Mucosa of descending colon (tissue), 3 donors: Measurements from ENCODE around the gene SIMC1. TPM values are rescaled to one million over a fixed set of nuclear protein-coding genes. Genes with fewer than 3 reads are reported as not detected.

Experiments
- ATAC-seq: fragments of 200-7000 bp; cut with Tn5 transposase; one replicate; pipeline ENCODE4 v1.9.1; 2020; ENCODE audit warnings: mild to moderate bottlenecking, moderate library complexity
- DNase-seq, 3 donors: peaks; one replicate each; pipeline ENCODE4 v3.0.0-alpha.2; 2020
- H3K36me3 ChIP-seq: fragments of 200-600 bp; one replicate; pipeline ENCODE4 v1.8.0; 2021; ENCODE audit warnings: low read depth, mild to moderate bottlenecking
- H3K4me1 ChIP-seq: fragments of 200-600 bp; one replicate; pipeline ENCODE4 v1.8.0; 2021; ENCODE audit warnings: low read depth, mild to moderate bottlenecking
- H3K4me3 ChIP-seq: fragments of 200-600 bp; one replicate; pipeline ENCODE4 v1.8.0; 2021; ENCODE audit warnings: mild to moderate bottlenecking
- H3K9me3 ChIP-seq: fragments of 200-600 bp; one replicate; pipeline ENCODE4 v1.8.0; 2021; ENCODE audit warnings: mild to moderate bottlenecking
- intact Hi-C, 2 donors: fragments of 100-400 bp; cut with DNase I in 1 of 2; cut with micrococcal nuclease in 1 of 2; formaldehyde crosslinking; loops; one replicate each; pipeline versions ENCODE4 v1.11.0 to v1.11.1; 2022; cut with DNase I, micrococcal nuclease
- total RNA-seq, 3 donors: library from RNA; stranded (reverse); fragmentation: NEBNext Ultra II Directional in 2 of 3; extraction: Animal tissue kit (Norgen Biotek cat#: 25700) in 2 of 3; gene quantifications; one replicate each; pipeline versions ENCODE4 v1.2.1 to v1.2.4, GENCODE V29; 2021 to 2023
- TF ChIP-seq, protein P1 (sequence below): fragments of 200-600 bp; IDR thresholded peaks from one replicate; pipeline ENCODE4 v1.8.0; 2022; ENCODE audit warnings: antibody characterized with exemption, mild to moderate bottlenecking
- donor health status: DM: no; HTN: no; CAD: no; lungs with moderate emphysema.
- donor health status: DM: no; HTN: no; CAD: no.
- donor health status: DM: no; HTN: yes; CAD: no.

SIMC1 gene
- total RNA-seq, 3 donors from 2014 or later: 22.5 to 26.7 (median 26.0) TPM

DNA sequence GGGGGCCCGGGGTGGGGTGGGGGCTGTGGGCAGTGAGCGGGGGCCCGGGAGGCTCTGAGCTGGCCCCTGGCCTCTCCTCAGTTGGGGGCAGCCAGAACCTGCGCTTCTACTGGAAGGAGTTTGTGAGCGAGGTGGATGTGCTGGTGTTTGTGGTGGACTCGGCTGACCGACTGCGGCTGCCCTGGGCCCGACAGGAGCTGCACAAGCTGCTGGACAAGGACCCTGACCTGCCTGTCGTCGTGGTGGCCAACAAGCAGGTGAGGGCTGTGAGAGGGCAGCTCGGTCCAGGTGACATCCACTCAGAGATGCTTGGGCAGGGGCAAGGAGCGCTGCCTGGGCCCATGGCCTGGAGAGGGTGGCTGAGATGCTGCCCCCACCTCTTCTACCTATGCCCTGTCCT is 130.5 kb downstream of the SIMC1 start:
- no peaks in the 10 kb centered on the region for H3K9me3 ChIP-seq
- no peaks in the 10 kb centered on the region for H3K36me3 ChIP-seq

DNA sequence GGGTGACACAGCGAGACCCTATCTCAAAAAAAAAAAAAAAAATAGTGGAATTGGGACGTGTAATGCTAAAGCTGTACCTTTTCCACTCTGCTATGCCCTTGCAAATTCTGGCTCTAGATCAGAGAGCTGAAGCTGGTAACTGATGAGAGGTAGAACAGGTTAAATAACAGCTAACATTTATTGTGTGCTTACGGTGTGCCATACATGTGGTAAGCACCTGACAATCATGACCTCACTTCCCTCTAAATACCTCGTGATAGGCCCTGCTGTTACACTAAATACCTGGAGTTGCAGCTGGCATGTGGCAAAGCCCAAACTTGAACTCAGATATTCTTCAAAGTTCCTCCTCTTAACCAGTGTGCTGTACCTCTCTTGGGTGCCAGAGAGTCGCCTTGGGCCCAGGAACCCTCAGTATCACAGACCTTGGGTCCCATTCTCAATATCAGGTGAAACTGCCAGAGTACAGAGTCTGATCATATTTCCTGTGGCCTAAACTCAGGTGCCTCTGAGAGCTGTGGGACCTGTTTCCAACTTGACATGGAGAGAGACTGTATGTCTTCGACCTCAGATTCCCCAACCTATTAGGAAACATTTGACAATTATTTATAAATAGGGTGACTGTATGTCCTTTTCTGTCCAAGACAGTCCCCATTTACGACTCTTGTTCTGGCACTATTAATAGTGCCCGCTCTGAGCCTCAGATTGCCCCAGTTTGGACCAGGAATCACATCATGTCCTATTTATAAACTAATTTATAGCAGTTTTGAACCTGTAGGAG is 131.9 kb downstream of the SIMC1 start:
- intact Hi-C loops: no loop called here
- no peaks in the 10 kb centered on the region for H3K4me1 ChIP-seq
- H3K4me3 ChIP-seq: no peak overlapping the region
- TF ChIP-seq, protein P1, sequence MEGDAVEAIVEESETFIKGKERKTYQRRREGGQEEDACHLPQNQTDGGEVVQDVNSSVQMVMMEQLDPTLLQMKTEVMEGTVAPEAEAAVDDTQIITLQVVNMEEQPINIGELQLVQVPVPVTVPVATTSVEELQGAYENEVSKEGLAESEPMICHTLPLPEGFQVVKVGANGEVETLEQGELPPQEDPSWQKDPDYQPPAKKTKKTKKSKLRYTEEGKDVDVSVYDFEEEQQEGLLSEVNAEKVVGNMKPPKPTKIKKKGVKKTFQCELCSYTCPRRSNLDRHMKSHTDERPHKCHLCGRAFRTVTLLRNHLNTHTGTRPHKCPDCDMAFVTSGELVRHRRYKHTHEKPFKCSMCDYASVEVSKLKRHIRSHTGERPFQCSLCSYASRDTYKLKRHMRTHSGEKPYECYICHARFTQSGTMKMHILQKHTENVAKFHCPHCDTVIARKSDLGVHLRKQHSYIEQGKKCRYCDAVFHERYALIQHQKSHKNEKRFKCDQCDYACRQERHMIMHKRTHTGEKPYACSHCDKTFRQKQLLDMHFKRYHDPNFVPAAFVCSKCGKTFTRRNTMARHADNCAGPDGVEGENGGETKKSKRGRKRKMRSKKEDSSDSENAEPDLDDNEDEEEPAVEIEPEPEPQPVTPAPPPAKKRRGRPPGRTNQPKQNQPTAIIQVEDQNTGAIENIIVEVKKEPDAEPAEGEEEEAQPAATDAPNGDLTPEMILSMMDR: no peak
- no peak for ATAC-seq
- no peaks in the 10 kb centered on the region for H3K9me3 ChIP-seq
- H3K36me3 ChIP-seq: no peaks in the 10 kb centered on the region
- DNase-seq: no peak

More for the DNA sequence above, 130.5 kb downstream of the SIMC1 start:
- Histone ChIP-seq H3K4me3 (no peak overlapping the region), H3K4me1 (peaks cover 4% of the 10 kb centered on the region)
- intact Hi-C loops: no loop called here
- ATAC-seq (no peak), DNase-seq (no peak)
- TF ChIP-seq, protein P1: no peak

DNA sequence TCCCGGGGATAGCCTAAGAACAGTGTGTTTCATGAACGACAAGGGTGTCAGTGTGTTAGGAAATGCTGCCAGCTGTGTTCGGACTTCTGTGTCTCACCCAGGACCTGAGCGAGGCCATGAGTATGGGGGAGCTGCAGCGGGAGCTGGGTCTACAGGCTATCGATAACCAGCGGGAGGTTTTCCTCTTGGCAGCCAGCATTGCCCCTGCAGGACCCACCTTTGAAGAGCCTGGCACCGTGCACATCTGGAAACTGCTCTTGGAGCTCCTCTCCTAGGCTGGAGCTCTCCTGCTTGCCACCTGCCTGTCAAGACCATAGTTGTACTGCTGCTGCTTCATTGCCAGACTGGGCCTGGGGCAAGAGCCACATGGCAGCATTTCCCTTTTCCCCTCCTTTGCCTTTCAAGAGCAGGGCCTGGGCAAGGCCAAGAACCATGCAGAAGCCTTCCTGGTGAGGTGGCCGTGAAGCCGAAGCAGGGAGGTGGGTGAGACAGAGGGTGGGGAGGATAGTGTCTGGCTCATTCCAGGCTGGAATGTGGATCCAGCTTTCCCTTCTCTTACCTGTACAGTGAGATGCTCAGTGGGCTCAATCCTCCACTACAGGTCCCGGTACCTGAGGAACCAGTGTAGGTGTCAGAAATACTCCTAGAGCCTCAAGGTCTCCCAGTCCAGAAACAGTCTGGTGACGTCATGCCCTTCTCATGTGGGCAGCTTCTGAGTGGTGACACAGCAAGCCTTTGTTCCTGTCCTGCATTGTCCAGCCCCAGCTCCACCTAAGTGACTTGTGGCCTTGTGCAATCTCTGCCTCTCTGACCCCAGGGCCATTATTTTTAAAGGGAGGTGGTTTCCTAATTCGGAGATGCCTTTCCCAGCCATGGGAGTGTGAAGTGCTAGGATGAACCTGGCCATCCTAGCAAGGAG is 133.7 kb downstream of the SIMC1 start:
- H3K4me3 ChIP-seq: no peak overlapping the region
- no peaks in the 10 kb centered on the region for H3K36me3 ChIP-seq
- no peaks in the 10 kb centered on the region for H3K4me1 ChIP-seq
- no peak for DNase-seq
- intact Hi-C loops: no loop called here
- TF ChIP-seq, protein P1: no peak
- no peaks in the 10 kb centered on the region for H3K9me3 ChIP-seq
- ATAC-seq: no peak

DNA sequence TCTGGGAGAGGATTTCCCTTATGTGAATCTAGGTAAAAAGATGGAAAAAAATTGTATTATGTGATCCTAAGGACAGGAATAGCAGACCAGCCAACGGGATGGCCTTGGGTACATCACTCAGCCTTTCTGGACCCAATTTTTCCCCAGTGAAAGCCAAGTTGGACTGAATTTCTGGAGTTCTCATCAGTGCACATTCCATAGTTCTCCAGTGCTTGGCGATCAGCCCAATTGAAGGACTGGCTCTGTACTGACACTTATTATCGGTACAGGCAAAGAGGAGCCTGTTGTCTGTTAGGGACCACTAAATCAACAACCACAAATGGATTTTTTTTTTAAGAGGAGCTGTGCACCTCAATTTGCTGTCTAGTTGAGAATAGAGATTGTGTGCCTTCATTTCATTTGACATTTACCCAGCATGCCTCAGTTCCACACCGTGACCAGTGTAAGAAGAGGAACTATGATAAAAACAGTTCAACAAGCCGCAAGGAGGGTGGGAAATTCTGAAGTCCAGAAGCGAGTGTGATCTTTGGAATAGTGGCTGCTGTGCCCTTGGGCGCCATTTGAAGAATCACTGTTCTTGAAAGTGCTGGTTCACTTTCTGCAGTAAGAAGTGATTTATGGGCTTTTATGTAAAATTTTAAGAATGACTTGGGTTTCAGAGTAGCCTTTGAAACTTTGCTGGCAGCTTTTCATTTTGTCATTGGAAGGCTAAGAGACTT is 135.0 kb downstream of the SIMC1 start:
- H3K9me3 ChIP-seq: no peaks in the 10 kb centered on the region
- H3K4me3 ChIP-seq: no peak overlapping the region
- TF ChIP-seq, protein P1: no peak
- ATAC-seq (no peak), DNase-seq (no peak)
- no peaks in the 10 kb centered on the region for H3K4me1 ChIP-seq
- intact Hi-C loops: no loop called here
- no peaks in the 10 kb centered on the region for H3K36me3 ChIP-seq

DNA sequence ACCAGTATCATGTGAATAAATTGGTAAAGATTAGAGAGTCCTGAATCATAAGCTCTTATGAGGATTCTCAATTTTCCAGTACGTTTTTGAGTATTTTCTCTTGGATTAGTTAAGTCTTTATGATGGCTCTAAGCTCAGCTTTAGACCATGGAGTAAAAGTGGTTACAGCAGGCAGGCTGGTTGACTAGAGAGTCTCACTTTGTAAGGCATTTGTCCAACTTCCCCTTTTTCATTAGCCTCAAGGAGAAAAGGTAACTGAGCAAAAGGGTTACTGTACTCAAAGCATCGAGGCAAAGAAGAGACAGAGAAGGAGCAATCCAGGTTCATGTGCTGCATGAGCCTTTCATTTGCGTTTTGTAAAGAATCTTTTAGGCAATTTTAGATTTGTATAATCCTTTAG is 141.7 kb downstream of the SIMC1 start:
- no peak for ATAC-seq
- Histone ChIP-seq H3K4me1 (no peaks in the 10 kb centered on the region), H3K36me3 (no peaks in the 10 kb centered on the region), H3K9me3 (no peaks in the 10 kb centered on the region), H3K4me3 (no peak overlapping the region)
- TF ChIP-seq, protein P1: no peak
- intact Hi-C loops: no loop called here
- DNase-seq: no peak
